Left cardiac atrium (tissue), 4 donors: Measurements from ENCODE around the gene BFSP2. TPM values are rescaled to one million over a fixed set of nuclear protein-coding genes. Genes with fewer than 3 reads are reported as not detected.

Source experiments
- ATAC-seq, 2 donors: fragments of 200-7000 bp; cut with Tn5 transposase; one replicate each; pipeline ENCODE4 v1.9.1; 2020; ENCODE audit warnings: mild to moderate bottlenecking in 2 of 2, moderate library complexity in 2 of 2
- DNase-seq: peaks from one replicate; pipeline ENCODE4 v3.0.0-alpha.2; 2020
- intact Hi-C, 2 donors: fragments of 100-400 bp; cut with DNase I; formaldehyde crosslinking; loops; one replicate each; pipeline versions ENCODE4 v1.14.1 to v1.15.1; 2022 to 2023
- long read RNA-seq: library from polyadenylated mRNA; unstranded; transcript quantifications from one replicate; pipeline ENCODE4 v2.0.0, GENCODE V29; 2021
- total RNA-seq, 2 donors: library from RNA; stranded (reverse); fragmentation: NEBNext Ultra II Directional; extraction: Animal tissue kit (Norgen Biotek cat#: 25700); gene quantifications; one replicate each; pipeline ENCODE4 v1.2.1, GENCODE V29; 2021
- donor health status: DM: no; HTN: yes; CAD: no.
- donor health status: DM: no; HTN: yes; CAD: no; lungs with severe emphysema.
- donor health status: DM: yes; HTN: yes; CAD: no.
- donor health status: Dilated cardiomyopathy.

Gene BFSP2, protein sequence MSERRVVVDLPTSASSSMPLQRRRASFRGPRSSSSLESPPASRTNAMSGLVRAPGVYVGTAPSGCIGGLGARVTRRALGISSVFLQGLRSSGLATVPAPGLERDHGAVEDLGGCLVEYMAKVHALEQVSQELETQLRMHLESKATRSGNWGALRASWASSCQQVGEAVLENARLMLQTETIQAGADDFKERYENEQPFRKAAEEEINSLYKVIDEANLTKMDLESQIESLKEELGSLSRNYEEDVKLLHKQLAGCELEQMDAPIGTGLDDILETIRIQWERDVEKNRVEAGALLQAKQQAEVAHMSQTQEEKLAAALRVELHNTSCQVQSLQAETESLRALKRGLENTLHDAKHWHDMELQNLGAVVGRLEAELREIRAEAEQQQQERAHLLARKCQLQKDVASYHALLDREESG
- total RNA-seq, result not detected
- long read RNA-seq, result 0 reads

GRCh38 chr3:133400006-133400515, at the start of gene BFSP2:
TSS of gene BFSP2 (plus strand) at chr3:133400056. CDS start at chr3:133400084, 28 bp downstream.
- intact Hi-C loops, result no loop called here
- ATAC-seq (no peak), DNase-seq (no peak)

DNA sequence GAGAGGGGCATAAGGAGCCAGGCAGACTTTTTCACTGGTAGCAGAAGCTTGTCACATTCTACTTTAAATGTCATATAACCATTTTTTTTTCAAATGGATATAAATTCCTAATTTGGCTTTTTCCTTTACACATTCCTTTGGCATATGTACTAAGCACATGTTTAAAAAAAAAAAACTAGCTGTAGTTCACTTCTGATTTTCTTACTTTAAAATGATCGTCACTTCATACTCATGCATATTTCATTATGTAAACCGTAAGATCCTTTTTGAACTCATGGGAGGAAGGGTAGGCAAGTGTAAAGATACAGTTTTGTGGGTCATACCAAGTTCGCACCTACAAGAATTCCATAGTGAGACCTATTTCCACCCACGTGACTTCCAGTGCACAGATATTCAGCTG, 45.1 kb upstream of the BFSP2 start:
- intact Hi-C loops, result no loop called here
- no peak for DNase-seq
- ATAC-seq, result no peak

DNA sequence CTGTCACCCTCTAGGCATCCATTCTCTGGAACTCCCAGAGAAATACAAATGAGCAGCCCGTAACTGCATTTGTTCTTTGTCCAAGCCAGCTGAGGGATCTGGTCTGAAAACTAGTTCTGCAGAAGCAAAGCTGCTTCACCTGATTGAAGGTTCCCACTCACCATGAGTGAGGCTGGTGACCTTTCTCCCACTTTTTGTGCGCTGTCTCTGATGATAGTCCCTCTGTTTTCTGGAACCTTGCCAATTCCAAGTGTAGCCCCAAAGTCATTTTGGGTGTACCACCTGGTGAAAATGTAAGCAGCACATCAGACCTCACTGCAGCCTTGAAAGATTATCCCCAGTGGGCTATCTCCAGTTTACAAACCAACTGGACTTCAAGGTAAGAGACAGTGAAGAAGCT, 39.4 kb upstream of the BFSP2 start:
- ATAC-seq (no peak), DNase-seq (no peak)
- intact Hi-C loops, result no loop called here

DNA sequence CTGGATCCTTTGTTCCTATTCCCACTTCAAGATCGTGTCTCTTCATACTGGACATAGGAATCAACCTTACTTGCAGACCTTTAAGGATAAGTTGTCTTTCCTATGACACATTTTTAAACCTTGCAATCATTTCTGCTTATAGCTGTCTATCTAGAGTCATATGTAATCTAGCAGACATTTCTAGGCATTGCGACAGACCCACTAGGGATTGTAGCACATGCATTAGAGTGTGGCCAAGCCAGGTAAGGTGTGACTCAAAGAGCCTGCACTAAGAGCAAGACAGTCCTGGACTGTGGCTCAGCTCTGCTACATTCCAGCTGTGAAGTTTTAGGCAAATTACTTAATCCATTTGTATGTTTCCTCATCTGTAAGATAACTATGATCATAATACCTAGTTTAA, 38.8 kb upstream of the BFSP2 start:
- ATAC-seq (no peak), DNase-seq (no peak)
- intact Hi-C loops, result no loop called here

- intact Hi-C loops, result no loop called here
- ATAC-seq (no peak), DNase-seq (no peak)
Observed at GRCh38 chr3:133361435-133361834, 38.4 kb upstream of the BFSP2 start.

DNA sequence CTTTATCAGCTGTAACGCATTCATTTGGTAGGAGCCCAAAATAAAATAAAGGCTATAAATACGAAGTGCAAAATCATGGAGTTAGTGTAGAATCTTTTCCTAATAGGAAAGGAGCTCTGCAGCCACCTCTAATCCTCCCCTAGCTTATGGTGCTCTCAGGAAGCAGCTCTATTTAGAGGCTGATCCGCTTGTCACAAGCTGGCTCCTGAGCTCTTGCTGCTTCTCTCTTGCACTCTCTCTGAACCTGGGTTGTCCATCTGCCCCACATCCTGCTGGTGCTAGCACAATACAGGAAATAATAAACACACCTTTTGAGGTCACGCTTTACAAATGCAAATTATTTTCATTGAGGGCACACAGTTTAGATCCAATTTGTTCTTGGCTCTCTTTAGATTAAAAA, 37.3 kb upstream of the BFSP2 start:
- intact Hi-C loops, result no loop called here
- DNase-seq (no peak), ATAC-seq (no peak)

- intact Hi-C loops, result no loop called here
- ATAC-seq (peak in 1 of 2 donors; percentile 26), DNase-seq (no peak)
Observed at GRCh38 chr3:133364704-133365103, 35.2 kb upstream of the BFSP2 start.

DNA sequence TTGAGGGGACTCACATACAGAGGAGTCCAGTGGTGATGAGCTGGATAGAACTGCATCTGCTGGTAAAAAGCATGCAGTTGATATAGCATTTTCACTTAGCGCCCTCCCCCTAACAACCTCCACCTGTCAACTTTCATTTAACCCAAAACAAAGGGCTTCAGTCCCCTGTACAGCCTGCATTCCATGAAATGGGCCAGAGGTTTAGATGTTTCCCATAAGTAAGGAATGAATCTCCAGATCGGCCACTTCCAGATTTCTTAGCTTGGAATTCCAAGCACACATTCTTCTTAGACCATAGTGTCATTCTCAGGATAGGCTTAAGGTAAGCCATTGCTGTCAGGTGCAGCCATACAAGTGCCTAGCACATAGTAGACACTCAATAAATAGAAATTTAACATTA, 32.9 kb upstream of the BFSP2 start:
- no peak for DNase-seq
- intact Hi-C loops, result no loop called here

GRCh38 chr3:133367403-133367802, 32.5 kb upstream of the BFSP2 start:
- intact Hi-C loops, result no loop called here
- DNase-seq (no peak), ATAC-seq (no peak)

More for the DNA sequence above, 32.9 kb upstream of the BFSP2 start:
- ATAC-seq, result no peak

DNA sequence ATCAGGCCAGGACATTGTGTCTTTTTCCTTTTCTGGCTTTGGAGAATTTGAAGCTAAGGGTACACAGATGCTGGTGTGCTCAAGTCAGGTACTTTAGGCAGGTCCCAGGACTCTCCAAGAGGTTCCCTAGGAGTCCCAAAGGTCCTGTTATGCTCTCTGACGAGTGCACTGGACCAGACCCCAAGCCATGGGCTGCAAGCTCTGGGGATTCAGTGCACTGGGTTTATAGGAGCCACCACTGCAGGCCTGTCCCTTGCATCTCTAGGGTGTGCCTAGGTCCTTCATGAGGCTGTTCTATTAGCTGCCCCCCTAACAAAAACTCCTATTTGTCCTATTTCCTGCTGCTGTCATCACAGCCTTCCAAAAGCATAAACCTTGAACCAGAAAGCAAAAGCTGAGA, 31.9 kb upstream of the BFSP2 start:
- DNase-seq, result no peak
- intact Hi-C loops, result no loop called here

DNA sequence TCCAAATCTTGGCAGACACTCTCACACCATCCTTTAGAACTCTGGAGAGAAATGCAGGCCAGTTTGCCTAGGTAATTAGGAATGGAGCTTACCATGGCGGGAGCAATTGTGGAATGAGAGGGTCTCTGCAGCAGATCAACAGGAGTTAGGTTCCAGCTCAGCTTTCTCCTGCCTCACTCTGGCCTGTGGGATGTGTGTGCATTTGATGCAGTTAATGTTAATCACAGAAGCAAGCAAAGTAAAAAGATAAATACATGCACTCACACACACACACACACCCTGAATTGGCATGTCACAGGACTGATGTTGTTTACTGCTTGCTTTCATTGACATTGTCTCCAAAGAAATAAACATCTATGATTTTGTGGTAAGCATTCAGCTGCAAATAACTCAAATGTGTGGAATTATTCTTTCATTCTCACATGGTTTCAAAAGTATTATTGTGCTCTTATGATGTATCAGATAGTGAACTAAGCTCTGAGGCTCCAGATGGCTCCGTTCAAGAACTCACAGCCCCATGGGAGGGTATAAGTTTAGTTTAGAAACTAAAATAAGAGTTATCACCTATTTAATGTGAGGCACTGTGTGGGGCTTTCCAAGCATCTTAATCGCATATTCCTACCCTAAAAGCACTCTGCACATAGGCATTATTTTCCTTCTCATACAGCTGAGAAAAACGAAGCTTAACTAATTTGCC, 31.3 kb upstream of the BFSP2 start:
- ATAC-seq, result no peak
- no peak for DNase-seq
- intact Hi-C loops, result no loop called here

More for the DNA sequence above, 31.9 kb upstream of the BFSP2 start:
- no peak for ATAC-seq

DNA sequence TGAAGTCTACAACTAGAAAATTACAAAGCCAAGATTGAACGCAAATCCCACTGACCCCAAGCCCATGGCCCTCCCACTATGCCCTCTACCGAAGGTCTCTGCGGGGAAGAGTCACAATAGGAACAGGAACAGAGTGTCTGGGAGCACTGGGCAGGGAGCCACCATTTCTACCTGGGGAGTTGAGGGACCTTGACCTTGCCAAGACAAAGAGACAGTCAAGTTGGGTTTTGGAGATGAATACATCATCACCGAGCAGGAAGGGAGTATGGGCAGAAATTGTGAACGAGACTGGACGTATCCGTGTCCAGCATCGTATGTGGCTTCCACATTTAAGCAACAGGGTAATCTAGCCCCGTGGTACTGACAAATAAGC, 30.8 kb upstream of the BFSP2 start:
- DNase-seq (no peak), ATAC-seq (no peak)
- intact Hi-C loops, result no loop called here

- intact Hi-C loops, result no loop called here
- ATAC-seq (no peak), DNase-seq (no peak)
Observed at GRCh38 chr3:133371181-133371580, 28.7 kb upstream of the BFSP2 start.

DNA sequence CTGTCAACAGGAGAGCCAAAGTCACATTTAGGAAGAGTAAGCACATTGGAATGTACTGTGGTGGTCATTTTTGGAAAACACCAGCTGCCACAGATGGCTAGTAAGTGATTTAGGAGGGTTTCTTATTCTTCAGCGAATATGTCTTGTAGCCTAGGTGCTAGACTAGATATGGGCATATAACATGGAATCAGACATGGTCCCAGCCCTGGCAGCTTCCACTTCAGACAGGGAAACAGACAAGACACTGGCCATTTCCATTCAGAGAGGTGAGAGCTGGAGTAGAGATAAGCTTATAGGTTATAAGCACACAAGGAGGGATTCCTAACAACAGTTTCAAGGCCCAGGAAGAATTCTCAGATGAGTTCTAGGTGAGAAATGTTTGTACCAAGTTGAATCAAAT, 28.2 kb upstream of the BFSP2 start:
- no peak for ATAC-seq
- intact Hi-C loops, result no loop called here
- DNase-seq, result no peak

- ATAC-seq (no peak), DNase-seq (no peak)
- intact Hi-C loops, result no loop called here
Observed at GRCh38 chr3:133374708-133375402, 25.0 kb upstream of the BFSP2 start.

DNA sequence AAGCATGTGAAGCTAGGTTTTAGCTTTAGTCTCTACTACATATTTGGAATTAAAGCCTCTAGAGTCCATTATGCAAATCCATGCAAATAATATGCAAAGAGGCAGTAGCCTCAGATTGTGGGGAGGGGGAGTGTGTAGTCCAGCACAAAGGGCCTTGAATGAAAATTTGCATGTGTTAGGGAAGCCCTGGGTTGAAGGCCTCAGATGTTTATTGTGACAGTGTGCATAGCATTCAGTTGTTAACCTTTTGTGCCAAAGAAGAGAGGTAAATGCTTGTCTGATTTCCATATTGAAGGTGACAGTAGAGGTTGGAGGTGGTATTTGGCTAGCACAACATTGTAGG, 24.5 kb upstream of the BFSP2 start:
- no peak for ATAC-seq
- DNase-seq, result no peak
- intact Hi-C loops, result no loop called here

DNA sequence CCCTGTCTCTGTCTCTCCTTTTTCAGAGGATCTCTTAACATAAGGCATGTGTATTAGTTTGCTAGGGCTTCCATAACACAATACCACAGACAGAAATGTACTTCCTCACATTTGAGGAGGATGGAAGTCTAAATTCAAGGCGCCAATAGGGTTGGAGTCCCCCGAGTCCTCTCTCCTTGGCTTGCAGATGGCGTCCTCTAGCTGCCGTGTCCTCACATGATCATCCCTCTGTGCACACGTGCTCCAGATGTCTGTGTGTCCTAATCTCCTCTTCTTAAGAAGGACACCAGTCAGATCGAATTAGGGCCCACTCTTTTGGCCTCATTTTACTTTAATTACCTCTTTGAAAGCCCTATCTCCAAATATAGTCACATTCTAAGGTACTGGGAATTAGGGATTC, 23.0 kb upstream of the BFSP2 start:
- DNase-seq, result no peak
- ATAC-seq, result peak; percentile 30 to 56
- intact Hi-C loops, result loop anchor here in 1 of 2 donors (1.0 kb wide), 1 partner anchor 336 kb away; no protein-coding TSS in a partner anchor

DNA sequence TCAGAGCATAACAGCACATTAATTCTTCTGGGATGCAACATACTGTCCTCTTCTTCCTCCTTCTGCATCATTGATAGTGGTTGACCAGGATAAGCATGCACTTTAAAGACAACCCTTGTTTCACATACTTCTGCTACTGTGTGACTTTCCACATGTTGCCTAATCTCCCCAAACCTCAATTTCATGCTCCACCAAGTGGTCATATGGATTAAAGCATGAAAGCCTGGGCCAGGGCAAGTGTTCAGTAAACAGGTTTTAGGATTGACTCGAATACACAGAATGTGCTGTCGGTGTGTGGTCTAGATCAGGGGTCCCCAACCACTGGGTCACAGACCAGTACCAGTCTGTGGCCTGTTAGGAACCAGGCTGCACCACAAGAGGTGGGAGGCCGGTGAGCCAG, 22.5 kb upstream of the BFSP2 start:
- DNase-seq, result no peak

DNA sequence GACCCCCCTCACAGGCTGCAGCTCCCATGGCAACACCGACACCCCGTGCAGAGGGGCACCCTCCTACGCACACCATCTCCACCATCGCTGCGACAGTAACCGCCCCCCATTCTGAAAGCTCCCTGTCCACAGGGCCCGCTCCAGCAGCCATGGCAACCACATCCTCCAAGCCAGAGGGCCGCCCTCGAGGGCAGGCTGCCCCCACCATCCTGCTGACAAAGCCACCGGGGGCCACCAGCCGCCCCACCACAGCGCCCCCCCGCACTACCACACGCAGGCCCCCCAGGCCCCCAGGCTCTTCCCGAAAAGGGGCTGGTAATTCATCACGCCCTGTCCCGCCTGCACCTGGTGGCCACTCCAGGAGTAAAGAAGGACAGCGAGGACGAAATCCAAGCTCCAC, 19.9 kb upstream of the BFSP2 start:
- DNase-seq (no peak), ATAC-seq (no peak)
- intact Hi-C loops, result no loop called here

More for the DNA sequence above, 22.5 kb upstream of the BFSP2 start:
- peak; percentile 70 to 79 for ATAC-seq
- intact Hi-C loops, result loop anchor here in 1 of 2 donors (1.0 kb wide), 1 partner anchor 336 kb away; no protein-coding TSS in a partner anchor
